Measurements from ENCODE around the gene KLC4.

- TF ChIP-seq POLR2A (IDR thresholded peaks at IDR 0.05) (no peak), CTCF (IDR thresholded peaks at IDR 0.05) (no peak), POLR2AphosphoS5 (IDR thresholded peaks at IDR 0.05) (no peak)
Measured at GRCh38 chr6:43032326-43032725, 27.1 kb upstream of the KLC4 start.

Data from gastroesophageal sphincter (tissue), 3 donors.